HFFc6 (cell line): Measurements from ENCODE around the gene CASK. TPM values are rescaled to one million over a fixed set of nuclear protein-coding genes. Genes with fewer than 3 reads are reported as not detected.

Source experiments
- DNase-seq: peaks from one replicate; pipeline ENCODE4 v3.0.0-alpha.2; 2018
- H3K27ac Mint-ChIP-seq: 2 replicates; pipeline ENCODE4 v1.8.0; 2020; ENCODE audit warnings: mild to moderate bottlenecking, mixed read lengths
- H3K27me3 Mint-ChIP-seq: 2 replicates; pipeline ENCODE4 v1.8.0; 2021; ENCODE audit warnings: mild to moderate bottlenecking, moderate library complexity, mixed read lengths; ENCODE audit not compliant: insufficient read depth
- H3K36me3 Mint-ChIP-seq: 2 replicates; pipeline ENCODE4 v1.8.0; 2021; ENCODE audit warnings: low read depth, mixed read lengths
- H3K4me1 Mint-ChIP-seq: 2 replicates; pipeline ENCODE4 v1.8.0; 2020; ENCODE audit warnings: low read depth, mixed read lengths
- H3K4me3 Mint-ChIP-seq: 2 replicates; pipeline ENCODE4 v1.8.0; 2020; ENCODE audit warnings: mild to moderate bottlenecking, moderate library complexity, mixed read lengths
- H3K9me3 Mint-ChIP-seq: 2 replicates; pipeline ENCODE4 v1.8.0; 2020; ENCODE audit warnings: mild to moderate bottlenecking, mixed read lengths
- CTCF ChIP-seq: fragments of 200-600 bp; sonication (generic); IDR thresholded peaks from 2 replicates; pipeline ENCODE4 v1.5.0; 2021; ENCODE audit warnings: antibody characterized with exemption, mild to moderate bottlenecking
- total RNA-seq, 6 experiments: library from RNA; stranded (reverse); fragmentation: NEBNext Ultra II Directional; extraction: Animal tissue kit (Norgen Biotek cat#: 25700); gene quantifications; 2 replicates in 1 of 6; 3 replicates in 5 of 6; pipeline ENCODE4 v1.2.3, GENCODE V29; 2021

The CASK gene
- total RNA-seq, 6 experiments from 2014 or later: 34.7 to 37.1 (median 35.4) TPM

GRCh38 chrX:41522081-41522480 lies 401.3 kb downstream of the CASK start:
- peaks cover 27% of the 10 kb centered on the region for H3K4me1 Mint-ChIP-seq
- no peaks in the 10 kb centered on the region for H3K9me3 Mint-ChIP-seq
- peaks cover 4% of the 10 kb centered on the region; the same call in 1 of the 2 replicates for H3K36me3 Mint-ChIP-seq
- no peak for TF ChIP-seq CTCF
- H3K4me3 Mint-ChIP-seq: no peak overlapping the region
- H3K27ac Mint-ChIP-seq: no peak overlapping the region
- no peak for DNase-seq
- H3K27me3 Mint-ChIP-seq: no peaks in the 10 kb centered on the region

- H3K9me3 Mint-ChIP-seq: no peaks in the 10 kb centered on the region
- no peak overlapping the region for H3K4me3 Mint-ChIP-seq
Observed at GRCh38 chrX:41519468-41519867, 403.9 kb downstream of the CASK start.

GRCh38 chrX:41518841-41519220 lies 404.5 kb downstream of the CASK start:
- no peaks in the 10 kb centered on the region for H3K9me3 Mint-ChIP-seq
- H3K27me3 Mint-ChIP-seq: no peaks in the 10 kb centered on the region
- no peak for TF ChIP-seq CTCF
- H3K36me3 Mint-ChIP-seq: peaks cover 4% of the 10 kb centered on the region; the same call in 1 of the 2 replicates
- H3K4me1 Mint-ChIP-seq: peaks cover 5% of the 10 kb centered on the region; the same call in 1 of the 2 replicates
- H3K4me3 Mint-ChIP-seq: no peak overlapping the region
- H3K27ac Mint-ChIP-seq: no peak overlapping the region
- no peak for DNase-seq

More at GRCh38 chrX:41519468-41519867, 403.9 kb downstream of the CASK start:
- no peak overlapping the region for H3K27ac Mint-ChIP-seq
- peaks cover 4% of the 10 kb centered on the region; the same call in 1 of the 2 replicates for H3K36me3 Mint-ChIP-seq
- DNase-seq: no peak
- no peaks in the 10 kb centered on the region for H3K27me3 Mint-ChIP-seq
- no peak for TF ChIP-seq CTCF
- H3K4me1 Mint-ChIP-seq: peaks cover 5% of the 10 kb centered on the region; the same call in 1 of the 2 replicates

GRCh38 chrX:41518127-41518840 lies 405.1 kb downstream of the CASK start:
- no peak overlapping the region for H3K4me3 Mint-ChIP-seq
- no peak for TF ChIP-seq CTCF
- peaks cover 5% of the 10 kb centered on the region; the same call in 1 of the 2 replicates for H3K4me1 Mint-ChIP-seq
- no peaks in the 10 kb centered on the region for H3K9me3 Mint-ChIP-seq
- peaks cover 4% of the 10 kb centered on the region; the same call in 1 of the 2 replicates for H3K36me3 Mint-ChIP-seq
- no peaks in the 10 kb centered on the region for H3K27me3 Mint-ChIP-seq
- DNase-seq: no peak
- H3K27ac Mint-ChIP-seq: no peak overlapping the region

- Mint-ChIP-seq H3K36me3 (no peaks in the 10 kb centered on the region), H3K9me3 (no peaks in the 10 kb centered on the region), H3K27ac (no peak overlapping the region), H3K27me3 (no peaks in the 10 kb centered on the region), H3K4me3 (no peak overlapping the region), H3K4me1 (peaks cover 5% of the 10 kb centered on the region; the same call in 1 of the 2 replicates)
- DNase-seq: no peak
- no peak for TF ChIP-seq CTCF
Observed at GRCh38 chrX:41516999-41517765, 406.2 kb downstream of the CASK start.
